Spleen (tissue), 11 donors: ENCODE measurements around the gene FBLN7. TPM values are rescaled to one million over a fixed set of nuclear protein-coding genes. Genes with fewer than 3 reads are reported as not detected.
"Not testable (repeated sequence)": the region's sequence is repeated elsewhere in the genome, so short reads cannot be mapped to it uniquely, and the experiment has no call there.

Experiments
- DNase-seq: peaks from one replicate; pipeline ENCODE4 v3.0.0-alpha.2; 2020
- H3K27ac ChIP-seq, 8 donors: fragments of 200-600 bp; sonication (generic) in 7 of 8; 1 replicate in 4 of 8; 2 replicates in 4 of 8; pipeline versions ENCODE4 v1.5.0 to v1.8.0; 2016 to 2021; ENCODE audit warnings: inconsistent platforms in 4 of 8, mild to moderate bottlenecking in 4 of 8, moderate library complexity in 1 of 8
- H3K27me3 ChIP-seq, 7 donors: fragments of 200-600 bp; sonication (generic) in 6 of 7; replicated peaks in 1 of 7; 1 replicate in 4 of 7; 2 replicates in 3 of 7; pipeline versions ENCODE4 v1.5.0 to v1.8.0; 2016 to 2021; ENCODE audit warnings: inconsistent platforms in 3 of 7, mild to moderate bottlenecking in 1 of 7
- H3K36me3 ChIP-seq, 6 donors: fragments of 200-600 bp; sonication (generic) in 5 of 6; 1 replicate in 4 of 6; 2 replicates in 2 of 6; pipeline versions ENCODE4 v1.5.0 to v1.8.0; 2016 to 2021; ENCODE audit warnings: inconsistent platforms in 2 of 6
- H3K4me1 ChIP-seq, 6 donors: fragments of 200-600 bp; sonication (generic) in 5 of 6; 1 replicate in 3 of 6; 2 replicates in 3 of 6; pipeline versions ENCODE4 v1.5.0 to v1.8.0; 2016 to 2021; ENCODE audit warnings: inconsistent platforms in 3 of 6
- H3K4me3 ChIP-seq, 8 donors: fragments of 200-600 bp; sonication (generic) in 7 of 8; 1 replicate in 4 of 8; 2 replicates in 4 of 8; pipeline versions ENCODE4 v1.5.0 to v1.8.0; 2016 to 2021; ENCODE audit warnings: inconsistent platforms in 4 of 8, mild to moderate bottlenecking in 4 of 8, moderate library complexity in 2 of 8
- H3K9me3 ChIP-seq, 8 donors: fragments of 200-600 bp; sonication (generic) in 7 of 8; 1 replicate in 4 of 8; 2 replicates in 4 of 8; pipeline versions ENCODE4 v1.5.0 to v1.8.0; 2016 to 2021; ENCODE audit warnings: inconsistent platforms in 4 of 8
- POLR2A ChIP-seq, 3 donors: fragments of 450-650 bp; IDR thresholded peaks; one replicate each; pipeline ENCODE4 v1.5.1; 2017; ENCODE audit warnings: antibody characterized with exemption in 3 of 3, mild to moderate bottlenecking in 1 of 3
- POLR2AphosphoS5 ChIP-seq, 3 donors: sonication (generic); formaldehyde crosslinking; IDR thresholded peaks; one replicate each; pipeline ENCODE4 v1.5.1; 2017; ENCODE audit warnings: antibody characterized with exemption in 3 of 3
- WGBS, 5 donors: extraction: QIAGEN DNeasy Blood & Tissue Kit in 3 of 5; methylation state at CpG; one replicate each; pipeline versions ENCODE4 v1.1.5 to v1.1.7; 2013 to 2018; 5-methylcytosine and 5-hydroxymethylcytosine counted together
- intact Hi-C: fragments of 100-400 bp; cut with DNase I; formaldehyde crosslinking; loops from one replicate; pipeline ENCODE4 v1.15.0; 2023; ENCODE audit warnings: low total_unique reads
- polyA plus RNA-seq, 3 donors: library from polyadenylated mRNA; stranded (reverse); fragments of 200-250 nt; gene quantifications; one replicate each; pipeline ENCODE4 v1.2.1, GENCODE V29; 2013
- total RNA-seq, 7 donors: library from RNA; depleted of rRNA in 3 of 7; stranded (reverse); fragments of >200 nt in 3 of 7; fragmentation: NEBNext Ultra II Directional in 4 of 7; extraction: Animal tissue kit (Norgen Biotek cat#: 25700) in 4 of 7; gene quantifications; one replicate each; pipeline versions ENCODE4 v1.1.0 to v1.2.1, GENCODE V29; 2016 to 2021
- TF ChIP-seq, protein P1 (sequence below), 11 experiments: fragments of 200-600 bp in 7 of 11; fragments of 450-650 bp in 4 of 11; sonication (generic) in 4 of 11; IDR thresholded peaks in 8 of 11; conservative IDR thresholded peaks in 3 of 11; 1 replicate in 7 of 11; 2 replicates in 4 of 11; pipeline versions ENCODE4 v1.4.0 to v1.8.0; 2016 to 2021; ENCODE audit warnings: antibody characterized with exemption in 11 of 11, inconsistent platforms in 4 of 11, mild to moderate bottlenecking in 1 of 11
- donor health status: healthy with polysubstance abuse.
- donor health status: DM: no; HTN: no; CAD: no; lungs with moderate emphysema.
- donor health status: DM: no; HTN: no; CAD: no.
- donor health status: Bipolar disorder and iron deficiency.
- donor health status: healthy.
- donor health status: DM: no; HTN: no; CAD: no.
- donor health status: DM: yes; HTN: yes; CAD: no.

FBLN7 gene
- total and polyA plus RNA-seq, 10 donors: 1.5 to 14.5 (median 7.8) TPM

DNA sequence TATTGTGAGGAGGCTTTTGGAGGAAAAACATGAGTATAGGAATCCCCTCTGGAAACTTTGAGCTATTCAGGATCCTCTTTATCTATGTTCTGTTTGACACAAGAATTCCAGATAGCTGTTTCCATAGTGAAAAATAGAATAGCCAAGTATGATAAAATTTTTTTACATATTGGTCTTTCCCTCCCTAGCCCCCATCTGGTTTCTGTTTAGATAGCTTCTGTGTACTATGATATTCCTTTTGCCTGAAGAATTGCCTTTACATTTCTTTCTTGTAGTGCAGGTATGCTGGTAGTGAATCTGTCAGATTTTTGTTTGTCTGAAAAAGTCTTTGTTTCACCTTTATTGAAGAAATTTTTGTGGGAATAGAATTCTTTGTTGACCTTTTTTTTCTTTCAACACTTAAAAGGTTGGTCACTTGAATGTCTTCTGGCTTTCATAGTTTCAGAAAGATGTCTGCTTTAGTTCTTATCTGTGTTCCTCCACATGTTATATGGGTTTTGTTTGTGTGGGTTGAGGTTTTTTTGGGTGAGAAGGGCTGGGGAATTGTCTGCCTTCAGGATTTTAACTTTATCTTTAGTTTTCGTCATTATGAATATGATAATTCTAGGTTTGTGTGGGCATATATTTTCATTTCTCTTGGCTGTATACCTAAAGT lies 29.9 kb upstream of the FBLN7 start:
- no peak overlapping the region for H3K4me3 ChIP-seq
- DNase-seq: no peak
- 87 to 90% (median 88%) methylated on average over 1 of the region's 1 CpG for WGBS, 5 donors
- no peaks in the 10 kb centered on the region for H3K4me1 ChIP-seq
- TF ChIP-seq, protein P1, sequence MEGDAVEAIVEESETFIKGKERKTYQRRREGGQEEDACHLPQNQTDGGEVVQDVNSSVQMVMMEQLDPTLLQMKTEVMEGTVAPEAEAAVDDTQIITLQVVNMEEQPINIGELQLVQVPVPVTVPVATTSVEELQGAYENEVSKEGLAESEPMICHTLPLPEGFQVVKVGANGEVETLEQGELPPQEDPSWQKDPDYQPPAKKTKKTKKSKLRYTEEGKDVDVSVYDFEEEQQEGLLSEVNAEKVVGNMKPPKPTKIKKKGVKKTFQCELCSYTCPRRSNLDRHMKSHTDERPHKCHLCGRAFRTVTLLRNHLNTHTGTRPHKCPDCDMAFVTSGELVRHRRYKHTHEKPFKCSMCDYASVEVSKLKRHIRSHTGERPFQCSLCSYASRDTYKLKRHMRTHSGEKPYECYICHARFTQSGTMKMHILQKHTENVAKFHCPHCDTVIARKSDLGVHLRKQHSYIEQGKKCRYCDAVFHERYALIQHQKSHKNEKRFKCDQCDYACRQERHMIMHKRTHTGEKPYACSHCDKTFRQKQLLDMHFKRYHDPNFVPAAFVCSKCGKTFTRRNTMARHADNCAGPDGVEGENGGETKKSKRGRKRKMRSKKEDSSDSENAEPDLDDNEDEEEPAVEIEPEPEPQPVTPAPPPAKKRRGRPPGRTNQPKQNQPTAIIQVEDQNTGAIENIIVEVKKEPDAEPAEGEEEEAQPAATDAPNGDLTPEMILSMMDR (IDR thresholded peaks at IDR 0.05 in 8 of 11, conservative IDR thresholded peaks at IDR 0.05 in 3 of 11): no peak
- no peak for TF ChIP-seq POLR2A (IDR thresholded peaks at IDR 0.05)
- TF ChIP-seq POLR2AphosphoS5 (IDR thresholded peaks at IDR 0.05): no peak
- no peak overlapping the region for H3K27ac ChIP-seq
- peaks cover 3 to 28% (median 22%) of the 10 kb centered on the region in 8 donors for H3K9me3 ChIP-seq
- H3K36me3 ChIP-seq: peaks cover 4 to 100% (median 72%) of the 10 kb centered on the region in 6 donors
- intact Hi-C loops: no loop called here
- no peaks in the 10 kb centered on the region for H3K27me3 ChIP-seq

DNA sequence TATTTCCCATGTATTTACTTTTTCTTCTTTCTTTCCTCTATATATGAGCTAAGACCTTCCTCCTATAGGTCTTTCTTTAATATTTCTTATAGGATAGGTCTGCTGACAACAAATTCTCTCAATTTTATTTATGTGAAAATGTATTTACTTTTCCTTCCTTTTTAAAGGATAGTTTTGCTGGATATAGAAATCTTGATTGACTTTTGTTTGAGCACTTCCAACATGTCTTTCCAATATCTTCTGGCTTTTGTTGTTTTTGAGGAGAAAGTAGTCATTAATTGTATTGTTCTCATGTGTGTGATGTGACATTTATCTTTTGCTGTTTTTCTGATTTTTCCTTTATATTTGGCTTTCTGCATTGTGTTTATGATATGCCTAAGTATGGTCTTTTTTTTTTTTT lies 28.9 kb upstream of the FBLN7 start:
- intact Hi-C loops: no loop called here
- DNase-seq: no peak
- Histone ChIP-seq H3K27me3 (no peaks in the 10 kb centered on the region), H3K9me3 (peaks cover 3 to 28% (median 22%) of the 10 kb centered on the region in 8 donors), H3K4me3 (no peak overlapping the region), H3K4me1 (no peaks in the 10 kb centered on the region), H3K36me3 (peaks cover 4 to 92% (median 68%) of the 10 kb centered on the region in 6 donors), H3K27ac (no peak overlapping the region)
- TF ChIP-seq, protein P1 (IDR thresholded peaks at IDR 0.05 in 8 of 11, conservative IDR thresholded peaks at IDR 0.05 in 3 of 11): no peak
- TF ChIP-seq POLR2A (IDR thresholded peaks at IDR 0.05) (no peak), POLR2AphosphoS5 (IDR thresholded peaks at IDR 0.05) (no peak)

DNA sequence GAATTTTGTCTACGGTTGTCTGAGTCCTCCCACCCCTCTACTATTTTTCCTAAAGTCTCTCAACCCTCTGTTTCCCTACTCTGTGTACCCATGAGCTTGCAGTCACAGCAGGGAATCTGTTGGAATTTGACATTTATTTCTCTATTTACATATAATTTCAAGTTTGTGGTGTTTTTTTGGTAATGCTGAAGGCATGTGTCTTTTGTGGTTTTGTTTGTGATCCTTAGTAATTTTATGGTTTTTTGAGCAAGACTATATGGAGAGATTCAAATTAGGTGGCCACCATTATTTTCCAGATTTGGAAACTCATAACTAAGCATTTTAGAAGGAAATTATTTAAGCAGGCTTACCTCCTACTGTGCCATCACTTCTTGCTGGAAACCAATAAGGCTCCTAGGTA lies 27.2 kb upstream of the FBLN7 start:
- 86 to 96% (median 94%) methylated on average over 1 of the region's 1 CpG for WGBS, 5 donors
- TF ChIP-seq POLR2A (IDR thresholded peaks at IDR 0.05): no peak
- TF ChIP-seq, protein P1 (IDR thresholded peaks at IDR 0.05 in 8 of 11, conservative IDR thresholded peaks at IDR 0.05 in 3 of 11): no peak
- TF ChIP-seq POLR2AphosphoS5 (IDR thresholded peaks at IDR 0.05): no peak
- Histone ChIP-seq H3K36me3 (peaks cover under 1 to 83% (median 62%) of the 10 kb centered on the region in 6 donors), H3K9me3 (peaks cover 3 to 28% (median 22%) of the 10 kb centered on the region in 8 donors), H3K4me3 (no peak overlapping the region), H3K4me1 (no peaks in the 10 kb centered on the region), H3K27me3 (no peaks in the 10 kb centered on the region), H3K27ac (no peak overlapping the region)
- no peak for DNase-seq
- intact Hi-C loops: no loop called here

DNA sequence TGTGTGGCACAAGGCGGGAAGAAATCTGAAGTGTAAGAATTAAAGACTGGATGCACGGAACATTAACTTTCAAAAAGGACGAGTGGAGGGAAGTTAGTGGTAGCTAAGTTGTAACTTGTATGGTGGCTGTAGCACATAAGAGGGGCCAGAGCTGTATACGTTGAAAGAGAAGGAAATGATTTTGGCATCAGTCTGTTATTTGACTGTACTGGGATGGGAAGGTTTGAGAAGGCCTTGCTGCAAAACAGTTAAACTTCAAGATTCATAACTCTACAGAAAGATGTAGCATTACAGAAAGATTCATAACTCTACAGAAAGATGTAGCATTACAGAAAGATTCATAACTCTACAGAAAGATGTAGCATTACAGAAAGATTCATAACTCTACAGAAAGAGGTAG lies 24.8 kb upstream of the FBLN7 start:
- 92 to 97% (median 95%) methylated on average over 4 of the region's 4 CpGs for WGBS, 5 donors
- H3K27ac ChIP-seq, intact Hi-C loops, H3K27me3 ChIP-seq, H3K4me3 ChIP-seq, DNase-seq, H3K4me1 ChIP-seq: not testable (repeated sequence)
- Histone ChIP-seq H3K36me3 (peaks cover 0 to 83% (median 64%) of the 10 kb centered on the region in 6 donors), H3K9me3 (peaks cover 3 to 20% (median 18%) of the 10 kb centered on the region in 8 donors)
